HG03280 (cell line): ENCODE results near the gene SPOCK1.

Source experiments
- ATAC-seq: cut with Tn5 transposase; IDR thresholded peaks from one replicate; pipeline ENCODE4 v1.9.1; 2021; ENCODE audit warnings: mild to moderate bottlenecking, moderate library complexity; ENCODE audit not compliant: unreplicated experiment

Gene SPOCK1

DNA sequence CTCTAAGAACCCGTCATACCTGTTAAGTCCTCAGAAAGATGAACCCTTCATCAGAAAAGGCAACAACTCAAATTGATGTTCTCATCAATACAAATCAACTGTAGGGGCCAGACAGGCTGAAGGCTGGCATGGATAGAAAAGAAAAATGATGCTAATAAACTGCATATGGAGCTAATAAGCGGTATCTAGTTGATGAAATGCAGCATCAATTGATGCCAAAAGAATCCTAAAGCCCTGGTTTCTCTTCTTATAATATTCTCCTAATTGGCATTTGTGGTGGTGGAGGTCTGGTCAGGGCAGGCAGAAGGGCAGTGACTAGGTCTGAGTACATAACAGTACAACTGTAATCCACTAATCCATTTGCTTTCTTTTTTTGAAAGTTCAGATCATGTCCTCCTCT lies 322.5 kb downstream of the SPOCK1 start:
- no peak for ATAC-seq

- no peak for ATAC-seq
Measured at GRCh38 chr5:137176126-137176525, 323.0 kb downstream of the SPOCK1 start.

GRCh38 chr5:137174196-137174595 lies 324.9 kb downstream of the SPOCK1 start:
- no peak for ATAC-seq

- ATAC-seq: no peak
Measured at GRCh38 chr5:137172258-137172657, 326.9 kb downstream of the SPOCK1 start.

DNA sequence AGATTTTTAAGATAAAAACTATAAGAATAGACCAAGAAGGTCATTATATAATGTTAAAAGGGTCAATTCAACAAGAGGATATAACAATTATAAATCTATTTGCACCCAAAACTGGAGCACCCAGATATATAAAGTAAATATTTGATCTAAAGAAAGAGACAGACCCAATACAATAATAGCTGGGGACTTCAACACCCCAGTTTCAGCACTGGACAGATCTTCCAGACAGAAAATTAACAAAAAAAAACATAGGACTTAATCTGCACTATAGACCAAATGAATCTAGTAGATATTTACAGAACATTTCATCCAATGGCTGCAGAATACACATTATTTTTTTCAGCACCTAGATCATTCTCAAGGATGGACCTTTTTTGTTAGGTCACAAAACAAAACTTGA lies 331.9 kb downstream of the SPOCK1 start:
- no peak for ATAC-seq

DNA sequence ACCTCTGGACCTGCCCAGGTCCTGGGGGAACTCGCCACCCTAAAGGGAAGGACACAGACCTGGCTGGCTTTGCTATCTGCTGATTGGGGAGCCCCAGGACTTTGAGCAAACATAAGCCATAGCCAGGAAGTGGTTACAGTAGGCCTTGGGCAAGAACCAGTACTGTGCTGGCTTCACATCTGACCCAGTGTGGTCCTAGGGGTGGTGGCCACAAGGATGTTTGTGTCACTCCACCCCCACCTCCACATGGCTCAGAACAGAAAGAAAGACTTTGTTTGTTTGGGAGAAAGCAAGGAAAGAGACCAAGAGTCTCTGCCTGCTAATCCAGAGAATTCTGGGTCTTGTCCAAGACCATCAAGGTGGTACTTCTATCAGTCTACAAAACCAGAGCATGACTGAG lies 334.2 kb downstream of the SPOCK1 start:
- ATAC-seq: no peak

DNA sequence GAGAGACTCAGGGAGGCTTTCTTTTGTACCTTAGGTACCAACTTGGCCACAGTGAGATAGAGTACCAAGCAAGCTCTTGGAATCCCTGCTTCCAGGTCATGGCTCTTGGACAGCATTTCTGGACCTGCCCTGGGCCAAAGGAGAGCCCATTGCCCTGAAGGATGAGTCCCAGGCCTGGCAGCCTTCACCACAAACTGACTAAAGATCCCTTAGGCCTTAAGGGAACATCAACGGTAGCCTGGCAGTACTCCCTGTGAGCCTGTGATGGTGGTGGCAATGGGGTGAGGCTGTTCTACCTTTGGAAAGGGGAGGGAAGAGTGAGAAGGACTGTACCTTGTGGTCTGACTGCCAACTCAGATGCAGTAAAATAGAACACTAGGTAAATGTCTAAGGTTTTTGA lies 334.6 kb downstream of the SPOCK1 start:
- no peak for ATAC-seq

GRCh38 chr5:137158691-137159090 lies 340.4 kb downstream of the SPOCK1 start:
- ATAC-seq: no peak

- ATAC-seq: no peak
Measured at GRCh38 chr5:137156180-137156579, 342.9 kb downstream of the SPOCK1 start.

DNA sequence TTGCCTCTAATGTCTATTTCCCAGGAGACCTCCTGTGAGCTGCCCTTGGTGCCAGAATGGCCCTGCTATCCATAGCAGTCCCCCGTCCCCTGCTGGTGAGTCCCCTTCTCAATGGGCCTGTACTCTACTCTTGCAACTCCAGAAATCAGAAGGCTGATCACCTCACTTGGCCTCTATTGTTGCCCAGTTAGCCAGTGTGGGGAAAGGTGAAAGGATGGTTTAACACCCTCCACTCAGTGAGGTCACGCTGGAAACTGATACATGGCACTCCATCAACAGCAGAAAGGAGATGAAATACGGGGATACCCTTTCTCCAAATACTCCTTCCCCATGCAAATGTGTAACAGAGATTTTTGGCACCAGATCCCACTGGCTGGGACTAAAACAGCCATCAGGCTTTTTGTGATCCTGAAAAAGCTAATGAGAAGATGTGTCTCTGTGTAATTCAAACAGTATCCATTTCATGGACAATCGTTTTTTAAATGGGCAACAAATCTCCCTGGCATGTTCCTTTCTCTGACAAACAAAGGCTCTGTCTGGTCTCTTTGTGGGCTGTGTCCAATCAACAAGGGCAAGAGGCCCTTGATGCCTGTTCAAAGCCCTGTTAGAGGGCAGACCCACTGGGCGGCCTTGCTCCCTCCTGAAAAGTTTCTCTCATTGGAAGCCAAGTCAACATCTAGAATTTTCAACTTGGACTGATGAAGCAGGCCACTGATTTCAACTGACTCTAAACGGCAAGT lies 343.7 kb downstream of the SPOCK1 start:
- ATAC-seq: no peak

GRCh38 chr5:137152616-137153015 lies 346.5 kb downstream of the SPOCK1 start:
- ATAC-seq: no peak

DNA sequence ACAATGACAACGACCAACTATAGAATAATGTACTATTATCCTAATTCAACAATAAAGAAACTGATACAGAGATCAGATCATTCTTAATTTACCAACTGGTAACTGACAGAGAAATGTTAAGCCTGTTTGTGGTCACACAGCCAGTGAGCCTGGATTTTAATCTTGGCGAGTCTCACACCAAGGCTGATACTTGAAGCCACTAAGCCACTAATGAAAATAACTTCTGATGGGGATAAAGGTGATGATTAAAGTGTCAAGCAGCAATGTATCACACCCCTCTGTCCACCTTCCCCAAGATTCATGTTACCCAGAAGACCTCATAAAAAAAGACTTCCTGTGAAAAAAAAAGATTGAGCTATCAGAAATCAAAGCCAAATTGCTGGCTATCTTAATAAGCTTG lies 350.5 kb downstream of the SPOCK1 start:
- no peak for ATAC-seq

DNA sequence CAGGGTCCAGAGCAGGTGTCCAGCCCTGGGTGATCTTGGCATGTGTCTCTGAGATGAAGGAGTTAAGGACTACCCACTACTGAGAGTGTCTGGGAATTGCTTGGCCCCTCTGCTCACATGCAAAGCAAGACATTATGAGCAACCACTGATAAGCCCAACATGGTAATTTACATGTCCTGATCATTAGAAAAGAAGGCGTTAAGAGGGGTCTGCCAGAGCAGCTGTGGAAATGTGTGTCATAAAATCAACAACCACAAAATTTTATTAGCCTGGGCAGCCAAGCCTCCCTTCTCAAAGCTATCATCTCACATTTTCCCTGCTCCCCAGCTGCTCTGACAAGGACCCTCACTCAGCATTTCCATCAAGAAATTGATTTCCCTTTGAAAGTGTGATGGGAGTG lies 351.0 kb downstream of the SPOCK1 start:
- ATAC-seq: no peak

GRCh38 chr5:137147346-137147745 lies 351.8 kb downstream of the SPOCK1 start:
- no peak for ATAC-seq

GRCh38 chr5:137146402-137146890 lies 352.7 kb downstream of the SPOCK1 start:
- no peak for ATAC-seq

- no peak for ATAC-seq
Measured at GRCh38 chr5:137145721-137146120, 353.4 kb downstream of the SPOCK1 start.

- ATAC-seq: no peak
Measured at GRCh38 chr5:137144656-137145055, 354.5 kb downstream of the SPOCK1 start.

GRCh38 chr5:137142764-137143605 lies 356.1 kb downstream of the SPOCK1 start:
- ATAC-seq: no peak

DNA sequence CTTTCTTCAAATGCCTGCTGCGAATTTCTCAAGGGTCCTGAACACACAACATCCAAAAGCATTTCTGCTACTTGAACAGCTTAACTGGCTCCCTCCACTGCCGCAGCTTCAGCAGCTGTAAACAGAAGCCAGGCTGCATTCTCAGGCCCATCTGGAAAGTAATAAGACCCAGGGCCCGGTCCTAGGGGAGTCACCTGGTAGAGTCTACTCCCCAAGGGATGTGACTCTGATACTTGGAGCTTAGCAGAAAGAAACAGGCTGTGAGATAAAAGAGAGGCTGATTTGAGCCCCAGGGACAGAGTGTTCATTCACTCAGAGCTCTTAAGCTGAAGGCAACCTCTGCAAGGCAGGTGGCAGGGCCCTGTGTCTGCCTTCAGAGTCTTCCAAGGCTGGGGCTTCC lies 356.8 kb downstream of the SPOCK1 start:
- no peak for ATAC-seq

DNA sequence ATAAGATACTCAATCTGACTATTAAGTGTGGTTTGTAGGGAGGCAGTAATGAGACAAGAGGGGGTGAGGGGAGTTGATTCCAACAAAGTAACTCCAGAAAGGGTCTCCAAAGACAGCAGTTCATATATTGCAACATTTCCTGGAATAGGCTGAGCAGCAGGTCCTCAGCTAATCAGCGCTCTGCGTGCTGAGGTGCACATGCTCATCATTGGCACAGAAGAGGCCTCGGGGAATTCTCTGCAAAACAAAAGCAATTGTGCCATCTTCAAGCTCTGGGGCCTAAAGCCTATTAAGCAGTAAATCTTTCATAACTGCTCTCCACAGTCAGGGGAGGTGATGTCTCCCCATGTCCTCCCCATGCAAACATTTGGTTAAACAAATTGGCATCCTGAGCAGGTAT lies 357.3 kb downstream of the SPOCK1 start:
- no peak for ATAC-seq

DNA sequence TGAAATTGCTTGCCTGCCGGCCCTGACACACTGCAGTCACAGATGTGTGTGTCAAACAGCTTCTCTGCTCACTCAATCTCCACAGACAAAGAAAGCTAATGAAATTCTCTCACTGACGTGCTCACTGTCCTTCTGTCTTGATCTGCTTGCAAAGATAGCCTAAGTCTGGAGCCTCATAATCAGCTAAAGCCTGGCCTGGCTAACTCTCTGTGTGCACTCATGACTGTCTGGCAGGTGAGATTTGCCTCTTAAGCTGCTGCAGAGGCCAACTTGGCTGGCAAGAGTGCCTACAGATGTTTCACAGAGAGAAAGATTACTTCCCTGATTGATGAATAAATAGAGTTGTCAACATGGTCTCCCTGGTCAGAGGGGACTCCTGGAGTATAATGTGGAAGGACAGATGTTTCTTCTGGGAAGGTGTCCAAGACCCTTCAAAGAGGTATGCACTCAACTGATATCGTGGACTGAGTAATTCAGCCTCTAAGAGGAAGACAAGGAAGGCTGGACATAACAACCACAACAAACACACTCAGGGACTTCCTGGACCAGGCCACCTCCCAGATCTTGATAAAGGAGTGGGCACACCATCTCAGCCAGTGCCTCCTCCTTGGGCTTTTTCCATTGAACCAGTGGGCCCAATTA lies 362.0 kb downstream of the SPOCK1 start:
- ATAC-seq: no peak
